SK-N-SH (cell line): Measurements from ENCODE around the gene SLC34A3.

Experiments
- CHD2 ChIP-seq: fragments of 150-350 bp; IDR thresholded peaks from 2 replicates; pipeline ENCODE4 v1.6.1; 2018; ENCODE audit warnings: low read length; ENCODE audit not compliant: partially characterized antibody
- CTCF ChIP-seq: fragments of 200-600 bp; sonication (generic); IDR thresholded peaks from 2 replicates; pipeline ENCODE4 v1.6.1; 2017; ENCODE audit warnings: antibody characterized with exemption, mild to moderate bottlenecking, moderate library complexity
- EZH2phosphoT487 ChIP-seq: fragments of 200-600 bp; sonication (generic); IDR thresholded peaks from 2 replicates; pipeline ENCODE4 v1.6.1; 2017; ENCODE audit warnings: low read depth, mixed run types, mild to moderate bottlenecking, antibody characterized with exemption, moderate library complexity, borderline replicate concordance
- NFIC ChIP-seq: IDR thresholded peaks from 2 replicates; pipeline ENCODE4 v1.4.0; 2012; ENCODE audit warnings: borderline replicate concordance
- POLR2AphosphoS5 ChIP-seq: IDR thresholded peaks from 2 replicates; pipeline ENCODE4 v1.6.1; 2012; ENCODE audit warnings: low read depth, low read length
- REST ChIP-seq: IDR thresholded peaks from 2 replicates; pipeline ENCODE4 v1.6.1; 2012; ENCODE audit warnings: mild to moderate bottlenecking, low read depth, low read length, moderate library complexity
- RFX5 ChIP-seq: IDR thresholded peaks from 2 replicates; pipeline ENCODE4 v1.6.1; 2012; ENCODE audit warnings: mild to moderate bottlenecking, improper control_type of control experiment, low read length
- ZBTB33 ChIP-seq: IDR thresholded peaks from 2 replicates; pipeline ENCODE4 v1.4.0; 2012; ENCODE audit warnings: low read depth, borderline replicate concordance

- TF ChIP-seq NFIC (no peak), CTCF (no peak), POLR2AphosphoS5 (no peak), EZH2phosphoT487 (no peak), ZBTB33 (no peak), REST (no peak), RFX5 (no peak), CHD2 (no peak)
Observed at GRCh38 chr9:137194909-137195308, 35.8 kb upstream of the SLC34A3 start.
